Measurements from ENCODE around the gene PGC.

GRCh38 chr6:41704656-41705310, 42.4 kb downstream of the PGC start:
- TF ChIP-seq CTCF (IDR thresholded peaks at IDR 0.05) = no peak
- no peak for TF ChIP-seq POLR2A (IDR thresholded peaks at IDR 0.05)

Measured in thyroid gland (tissue), 4 donors.